ENCODE results near the gene HEPHL1. TPM values are rescaled to one million over a fixed set of nuclear protein-coding genes. Genes with fewer than 3 reads are reported as not detected.
A peak's percentile ranks its signal among the peaks of the same experiment; 100 is the strongest.

The HEPHL1 gene
- total RNA-seq, 4 donors from 2014 or later = not detected

DNA sequence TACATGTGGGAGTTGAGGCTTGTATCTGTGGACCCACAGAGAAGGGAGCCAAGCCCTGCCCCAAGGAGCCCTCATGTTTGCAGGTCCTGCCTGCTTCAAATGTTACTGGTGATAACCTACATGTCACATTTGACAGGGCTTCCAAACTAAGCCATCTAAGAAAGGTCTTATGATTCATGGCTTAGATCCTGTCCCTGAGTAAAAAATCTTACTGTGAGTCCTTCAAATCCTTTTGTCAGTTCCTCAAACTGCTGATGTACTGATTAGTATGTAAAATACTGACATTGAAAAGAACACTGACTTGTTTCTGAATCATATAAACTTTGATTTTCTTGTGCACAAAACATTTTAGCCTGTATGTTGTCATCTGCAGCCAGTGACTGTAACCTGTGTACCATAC, 106.5 kb downstream of the HEPHL1 start:
- intact Hi-C loops (cut with DNase I; ENCODE audit: low total_unique reads) = no loop called here
- peak overlapping the region; percentile 93 to 99 (median 96) for H3K27ac ChIP-seq
- H3K27me3 ChIP-seq = no peaks in the 10 kb centered on the region
- in situ Hi-C loops (cut with MboI; ENCODE audit: low pct_ligation_motif_present in 1 of 4, low pct_unique_long_range_greater_than_20kb in 1 of 4, low sequenced_read_pairs in 3 of 4) = no loop called here
- no peaks in the 10 kb centered on the region for H3K9me3 ChIP-seq
- H3K4me1 ChIP-seq = peaks cover 9 to 34% (median 28%) of the 10 kb centered on the region in 4 donors
- peak overlapping the region in 2 of 4 donors; percentile 82 to 87 for H3K4me3 ChIP-seq
- DNase-seq = no peak
- no peaks in the 10 kb centered on the region for H3K36me3 ChIP-seq
- TF ChIP-seq, protein P1, sequence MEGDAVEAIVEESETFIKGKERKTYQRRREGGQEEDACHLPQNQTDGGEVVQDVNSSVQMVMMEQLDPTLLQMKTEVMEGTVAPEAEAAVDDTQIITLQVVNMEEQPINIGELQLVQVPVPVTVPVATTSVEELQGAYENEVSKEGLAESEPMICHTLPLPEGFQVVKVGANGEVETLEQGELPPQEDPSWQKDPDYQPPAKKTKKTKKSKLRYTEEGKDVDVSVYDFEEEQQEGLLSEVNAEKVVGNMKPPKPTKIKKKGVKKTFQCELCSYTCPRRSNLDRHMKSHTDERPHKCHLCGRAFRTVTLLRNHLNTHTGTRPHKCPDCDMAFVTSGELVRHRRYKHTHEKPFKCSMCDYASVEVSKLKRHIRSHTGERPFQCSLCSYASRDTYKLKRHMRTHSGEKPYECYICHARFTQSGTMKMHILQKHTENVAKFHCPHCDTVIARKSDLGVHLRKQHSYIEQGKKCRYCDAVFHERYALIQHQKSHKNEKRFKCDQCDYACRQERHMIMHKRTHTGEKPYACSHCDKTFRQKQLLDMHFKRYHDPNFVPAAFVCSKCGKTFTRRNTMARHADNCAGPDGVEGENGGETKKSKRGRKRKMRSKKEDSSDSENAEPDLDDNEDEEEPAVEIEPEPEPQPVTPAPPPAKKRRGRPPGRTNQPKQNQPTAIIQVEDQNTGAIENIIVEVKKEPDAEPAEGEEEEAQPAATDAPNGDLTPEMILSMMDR (IDR thresholded peaks at IDR 0.05) = no peak
- TF ChIP-seq EP300 (IDR thresholded peaks at IDR 0.05; ENCODE audit: low read depth) = no peak
- TF ChIP-seq POLR2AphosphoS5 (IDR thresholded peaks at IDR 0.05) = no peak
- no peak for TF ChIP-seq POLR2A (IDR thresholded peaks at IDR 0.05)

DNA sequence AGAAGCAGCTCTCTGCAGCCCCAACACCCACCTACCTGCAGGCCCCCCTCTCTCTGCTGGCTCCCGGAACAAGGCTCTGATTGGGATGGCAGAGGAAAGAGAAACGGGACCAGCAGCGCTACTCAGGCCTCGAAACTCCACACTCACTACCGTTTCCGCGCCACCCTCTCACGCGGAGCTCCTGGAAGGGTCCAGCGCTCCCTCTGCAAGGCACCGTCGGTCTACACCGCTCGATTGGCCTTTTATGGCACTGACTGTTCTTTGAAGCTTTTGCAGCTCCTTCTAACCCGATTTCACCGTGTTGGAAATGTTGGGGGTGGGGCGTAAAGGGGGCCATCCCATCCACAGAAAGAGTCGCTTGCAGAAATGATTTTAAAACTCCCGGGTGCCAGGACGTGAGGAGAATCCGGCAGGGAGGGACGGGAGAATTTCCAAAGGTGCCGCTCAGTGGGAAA, 107.2 kb downstream of the HEPHL1 start:
- Histone ChIP-seq H3K4me3 (peak overlapping the region; percentile 77 to 87 (median 84)), H3K36me3 (no peaks in the 10 kb centered on the region), H3K4me1 (peaks cover 9 to 34% (median 28%) of the 10 kb centered on the region in 4 donors), H3K9me3 (no peaks in the 10 kb centered on the region), H3K27ac (peak overlapping the region; percentile 93 to 99 (median 96)), H3K27me3 (no peaks in the 10 kb centered on the region)
- WGBS, 2 donors (ENCODE audit: low coverage in 1 of 2) = 1% methylated on average over 19 of the region's 23 CpGs; no CpG with 5 or more reads in 1 of the 2 donors
- intact Hi-C loops (cut with DNase I; ENCODE audit: low total_unique reads) (no loop called here), in situ Hi-C loops (cut with MboI; ENCODE audit: low pct_ligation_motif_present in 1 of 4, low pct_unique_long_range_greater_than_20kb in 1 of 4, low sequenced_read_pairs in 3 of 4) (no loop called here)
- TF ChIP-seq POLR2AphosphoS5 (IDR thresholded peaks at IDR 0.05) (no peak), EP300 (IDR thresholded peaks at IDR 0.05; ENCODE audit: low read depth) (no peak), POLR2A (IDR thresholded peaks at IDR 0.05) (no peak)
- TF ChIP-seq, protein P1 (IDR thresholded peaks at IDR 0.05) = no peak
- DNase-seq = peak; percentile 57

DNA sequence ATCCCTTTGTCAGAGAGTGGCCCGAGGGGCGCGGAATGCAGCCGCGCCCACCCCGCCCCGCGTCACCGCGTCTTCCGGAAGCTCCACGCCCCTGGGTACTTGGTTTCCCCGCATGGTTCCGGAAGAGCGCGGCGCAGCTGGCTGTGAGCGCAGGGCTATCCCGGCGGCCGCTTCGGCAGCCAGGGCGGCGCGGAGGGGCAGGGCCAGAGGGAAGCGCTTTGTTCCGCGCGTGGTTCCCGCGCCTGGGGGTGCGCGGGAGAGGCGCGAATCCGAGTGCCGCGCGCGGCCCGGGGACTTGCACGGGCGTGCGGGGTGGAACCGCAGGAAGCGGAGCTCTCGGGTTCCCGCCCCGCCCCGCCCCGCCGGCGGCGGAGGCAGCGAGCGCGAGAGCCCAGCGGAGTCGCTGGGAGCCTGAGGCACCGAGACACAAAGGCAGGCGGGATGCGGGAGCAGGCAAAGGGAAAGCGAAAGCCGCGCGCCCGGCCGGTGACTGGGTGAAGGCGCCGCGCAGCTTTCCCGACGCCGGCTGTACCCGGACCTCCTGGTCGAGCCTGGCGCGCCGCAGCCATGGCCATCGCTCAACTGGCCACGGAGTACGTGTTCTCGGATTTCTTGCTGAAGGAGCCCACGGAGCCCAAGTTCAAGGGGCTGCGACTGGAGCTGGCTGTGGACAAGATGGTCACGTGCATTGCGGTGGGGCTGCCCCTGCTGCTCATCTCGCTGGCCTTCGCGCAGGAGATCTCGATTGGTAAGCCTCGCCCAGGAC, 107.8 kb downstream of the HEPHL1 start, which contains the start of gene PANX1:
Gene PANX1, plus strand, starts transcription at position 96 of the 766 bp plus-strand sequence. Its CDS starts 472 bp downstream, at position 568.
- in situ Hi-C loops (cut with MboI; ENCODE audit: low pct_ligation_motif_present in 1 of 4, low pct_unique_long_range_greater_than_20kb in 1 of 4, low sequenced_read_pairs in 3 of 4) = no loop called here
- TF ChIP-seq, protein P1 (IDR thresholded peaks at IDR 0.05) = no peak
- TF ChIP-seq EP300 (IDR thresholded peaks at IDR 0.05; ENCODE audit: low read depth) = peak; percentile 46
- TF ChIP-seq POLR2A (IDR thresholded peaks at IDR 0.05) = peak; percentile 58
- TF ChIP-seq POLR2AphosphoS5 (IDR thresholded peaks at IDR 0.05) = peak; percentile 73 to 92 (median 75)
- Histone ChIP-seq H3K4me1 (peaks cover 9 to 34% (median 28%) of the 10 kb centered on the region in 4 donors), H3K36me3 (no peaks in the 10 kb centered on the region), H3K9me3 (no peaks in the 10 kb centered on the region), H3K4me3 (peak within 1 kb of the TSS; percentile 77 to 87 (median 84)), H3K27me3 (no peaks in the 10 kb centered on the region), H3K27ac (peak within 1 kb of the TSS; percentile 93 to 99 (median 96))
- intact Hi-C loops (cut with DNase I; ENCODE audit: low total_unique reads) = no loop called here
- DNase-seq = peak; percentile 80
- 1% methylated on average over 37 of the region's 92 CpGs; no CpG with 5 or more reads in 1 of the 2 donors for WGBS, 2 donors (ENCODE audit: low coverage in 1 of 2)

DNA sequence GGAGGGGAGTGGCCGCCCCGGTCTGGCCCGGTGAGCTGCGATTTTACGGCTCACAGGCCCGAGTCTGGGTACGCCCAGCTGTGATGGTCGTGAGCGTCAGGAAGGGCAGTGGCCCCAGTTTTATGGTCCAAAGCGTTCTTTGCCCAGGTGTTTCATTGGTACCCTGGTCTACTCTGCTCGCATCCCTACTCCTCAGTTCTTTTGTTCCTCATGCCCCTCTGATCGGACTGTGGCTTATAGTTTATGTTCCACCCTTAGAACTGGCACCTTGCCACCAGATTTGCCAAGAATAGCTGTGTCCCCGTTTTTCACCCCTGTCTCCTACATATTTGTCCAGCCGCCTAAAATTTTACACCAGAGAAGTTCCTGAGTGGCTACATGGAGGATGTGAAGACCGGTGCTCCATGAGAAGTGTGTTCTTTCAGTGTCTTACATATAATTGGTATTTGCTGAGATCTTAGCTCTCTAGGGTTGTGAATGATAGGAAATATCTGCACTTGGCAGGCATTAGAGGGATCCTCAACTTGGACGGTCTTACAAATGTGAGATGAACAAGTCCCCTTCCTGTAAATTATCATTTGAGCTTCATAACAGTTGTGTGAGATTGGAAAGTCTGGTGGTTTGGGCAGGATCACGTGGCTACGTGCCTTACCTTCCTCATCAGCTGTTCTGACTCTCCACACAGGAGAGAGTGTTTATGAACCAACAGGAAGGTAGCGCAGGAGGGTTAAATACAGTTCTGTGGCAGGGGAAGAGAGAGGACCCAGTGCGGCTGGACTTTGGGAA, 108.6 kb downstream of the HEPHL1 start:
- intact Hi-C loops (cut with DNase I; ENCODE audit: low total_unique reads) = no loop called here

More for the DNA sequence above, 108.6 kb downstream of the HEPHL1 start:
- in situ Hi-C loops (cut with MboI; ENCODE audit: low pct_ligation_motif_present in 1 of 4, low pct_unique_long_range_greater_than_20kb in 1 of 4, low sequenced_read_pairs in 3 of 4) = no loop called here
- Histone ChIP-seq H3K4me1 (peaks cover 9 to 35% (median 31%) of the 10 kb centered on the region in 4 donors), H3K27ac (peak overlapping the region; percentile 93 to 99 (median 96)), H3K27me3 (no peaks in the 10 kb centered on the region), H3K4me3 (peak overlapping the region; percentile 77 to 87 (median 84)), H3K9me3 (no peaks in the 10 kb centered on the region), H3K36me3 (no peaks in the 10 kb centered on the region)
- WGBS, 2 donors (ENCODE audit: low coverage in 1 of 2) = 17 to 18% methylated on average over 1 to 18 of the region's 20 CpGs
- peak; percentile 90 for DNase-seq
- TF ChIP-seq, protein P1 (IDR thresholded peaks at IDR 0.05) = no peak
- TF ChIP-seq POLR2A (IDR thresholded peaks at IDR 0.05) (no peak), EP300 (IDR thresholded peaks at IDR 0.05; ENCODE audit: low read depth) (no peak), POLR2AphosphoS5 (IDR thresholded peaks at IDR 0.05) (no peak)
